BJ (cell line): Measurements from ENCODE around the gene ZNF787. TPM values are rescaled to one million over a fixed set of nuclear protein-coding genes. Genes with fewer than 3 reads are reported as not detected.

Experiments
- CTCF ChIA-PET: fragments of 350-600 bp; formaldehyde crosslinking; extraction: SDS; loops from one replicate; lab custom pipeline; 2021; ENCODE audit warnings: antibody characterized with exemption, inconsistent platforms; lab: Yijun Ruan, JAX
- POLR2A ChIA-PET: fragments of 300-600 bp; sonication (Branson Sonifier 250); formaldehyde crosslinking; extraction: SDS; loops from one replicate; lab custom pipeline; 2021; ENCODE audit warnings: antibody characterized with exemption; lab: Charles Lee
- DNase-seq: peaks from one replicate; pipeline ENCODE4 v3.0.0-alpha.2; 2011; ENCODE audit warnings: low read depth
- H3K27me3 ChIP-seq: 2 replicates; pipeline ENCODE4 v1.6.0; 2011; ENCODE audit warnings: low read length; ENCODE audit not compliant: control insufficient read depth, insufficient read depth
- H3K36me3 ChIP-seq: 2 replicates; pipeline ENCODE4 v1.5.1; 2011; ENCODE audit warnings: low read length; ENCODE audit not compliant: control insufficient read depth, insufficient read depth
- H3K4me3 ChIP-seq: 2 replicates; pipeline ENCODE4 v1.5.1; 2011; ENCODE audit warnings: low read depth, mild to moderate bottlenecking, control low read depth, low read length
- CTCF ChIP-seq: IDR thresholded peaks from 2 replicates; pipeline ENCODE4 v1.5.1; 2011; ENCODE audit warnings: low read depth, mild to moderate bottlenecking, control low read depth, inconsistent platforms, low read length, moderate library complexity; ENCODE audit not compliant: insufficient read depth
- polyA plus RNA-seq: library from polyadenylated mRNA; depleted of rRNA; stranded (reverse); fragments of >200 nt; gene quantifications from 2 replicates; pipeline ENCODE4 v1.2.3, GENCODE V29; 2011

Gene ZNF787
- polyA plus RNA-seq, 1 experiment: 9.8 TPM

GRCh38 chr19:56120371-56121179 lies 520 bp downstream of the ZNF787 start:
- CTCF ChIA-PET: interaction anchor here (0.6 to 1.9 kb wide), 2 partner anchors 40 to 51 kb away, joined by 3 to 5 read pairs; no protein-coding TSS in a partner anchor
- TF ChIP-seq CTCF: peak; percentile 22; the same call in 1 of the 2 replicates
- H3K36me3 ChIP-seq: peaks cover 4% of the 10 kb centered on the region; the same call in 1 of the 2 replicates
- H3K27me3 ChIP-seq: no peaks in the 10 kb centered on the region
- no peak for DNase-seq
- POLR2A ChIA-PET: interaction anchor here (1.0 kb wide), 1 partner anchor 20 kb away, joined by 6 read pairs; the partner anchor contains the start of gene ZNF444
- H3K4me3 ChIP-seq: peak overlapping the region; percentile 86

GRCh38 chr19:56120002-56120370 lies 1.1 kb downstream of the ZNF787 start:
- no peak for DNase-seq
- TF ChIP-seq CTCF: no peak
- CTCF ChIA-PET: interaction anchor here (0.6 to 1.9 kb wide), 2 partner anchors 39 to 52 kb away, joined by 3 to 5 read pairs; no protein-coding TSS in a partner anchor
- Histone ChIP-seq H3K4me3 (peak overlapping the region; percentile 86), H3K36me3 (peaks cover 4% of the 10 kb centered on the region; the same call in 1 of the 2 replicates), H3K27me3 (no peaks in the 10 kb centered on the region)
- POLR2A ChIA-PET: no interaction called here

GRCh38 chr19:56119582-56119978 lies 1.5 kb downstream of the ZNF787 start:
- no peak for DNase-seq
- POLR2A ChIA-PET: no interaction called here

GRCh38 chr19:56118666-56119581 lies 2.2 kb downstream of the ZNF787 start:
- H3K4me3 ChIP-seq: peak overlapping the region; percentile 86; the same call in 1 of the 2 replicates
- TF ChIP-seq CTCF: no peak
- ChIA-PET POLR2A (no interaction called here), CTCF (no interaction called here)
- H3K36me3 ChIP-seq: peaks cover 4% of the 10 kb centered on the region; the same call in 1 of the 2 replicates
- H3K27me3 ChIP-seq: no peaks in the 10 kb centered on the region
- DNase-seq: no peak

More at GRCh38 chr19:56119582-56119978, 1.5 kb downstream of the ZNF787 start:
- Histone ChIP-seq H3K27me3 (no peaks in the 10 kb centered on the region), H3K4me3 (peak overlapping the region; percentile 86), H3K36me3 (peaks cover 4% of the 10 kb centered on the region; the same call in 1 of the 2 replicates)
- no peak for TF ChIP-seq CTCF
- CTCF ChIA-PET: interaction anchor here (0.6 to 1.9 kb wide), 2 partner anchors 39 to 52 kb away, joined by 3 to 5 read pairs; no protein-coding TSS in a partner anchor
